HL-60 (cell line): ENCODE data around the gene GAP43.

ENCODE experiments used
- POLR2AphosphoS5 ChIP-seq: IDR thresholded peaks from 2 replicates; pipeline ENCODE4 v1.6.1; 2012; ENCODE audit warnings: low read depth
- TF ChIP-seq, protein P1 (sequence below): IDR thresholded peaks from one replicate; pipeline ENCODE4 v1.5.1; 2011; ENCODE audit warnings: low read length, control low read depth, inconsistent platforms; ENCODE audit not compliant: insufficient read depth

DNA sequence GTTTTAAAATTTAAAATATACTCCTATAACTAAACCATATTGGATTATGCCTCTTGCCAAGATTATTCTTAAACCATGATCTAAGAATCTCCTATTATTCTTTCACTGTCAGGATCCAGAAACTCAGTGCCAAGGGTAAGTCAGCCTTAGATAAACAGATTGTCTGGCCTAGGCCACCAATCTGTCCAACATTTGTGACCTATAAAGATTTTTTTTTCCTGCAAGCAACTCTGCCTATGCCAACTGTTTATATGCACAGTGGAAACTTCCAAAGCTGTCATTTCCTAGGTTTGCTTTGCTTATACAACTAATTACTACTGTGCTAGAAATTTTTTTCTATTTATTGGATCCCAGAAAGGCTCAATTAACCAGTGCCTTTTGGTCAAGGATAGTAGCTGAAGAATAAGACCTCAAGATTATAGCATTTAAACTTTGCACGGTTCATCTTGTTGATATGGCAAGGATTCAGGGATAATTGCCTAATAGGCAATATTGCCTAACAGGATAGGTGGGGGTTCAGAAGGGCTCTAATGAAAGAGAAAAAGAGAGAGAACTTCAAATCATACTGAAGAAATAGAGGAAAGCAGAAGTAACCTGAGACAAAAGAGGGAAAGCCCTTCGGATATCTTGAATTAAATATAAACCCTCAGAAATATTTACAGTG lies 22.8 kb downstream of the GAP43 start:
- TF ChIP-seq POLR2AphosphoS5: no peak
- TF ChIP-seq, protein P1, sequence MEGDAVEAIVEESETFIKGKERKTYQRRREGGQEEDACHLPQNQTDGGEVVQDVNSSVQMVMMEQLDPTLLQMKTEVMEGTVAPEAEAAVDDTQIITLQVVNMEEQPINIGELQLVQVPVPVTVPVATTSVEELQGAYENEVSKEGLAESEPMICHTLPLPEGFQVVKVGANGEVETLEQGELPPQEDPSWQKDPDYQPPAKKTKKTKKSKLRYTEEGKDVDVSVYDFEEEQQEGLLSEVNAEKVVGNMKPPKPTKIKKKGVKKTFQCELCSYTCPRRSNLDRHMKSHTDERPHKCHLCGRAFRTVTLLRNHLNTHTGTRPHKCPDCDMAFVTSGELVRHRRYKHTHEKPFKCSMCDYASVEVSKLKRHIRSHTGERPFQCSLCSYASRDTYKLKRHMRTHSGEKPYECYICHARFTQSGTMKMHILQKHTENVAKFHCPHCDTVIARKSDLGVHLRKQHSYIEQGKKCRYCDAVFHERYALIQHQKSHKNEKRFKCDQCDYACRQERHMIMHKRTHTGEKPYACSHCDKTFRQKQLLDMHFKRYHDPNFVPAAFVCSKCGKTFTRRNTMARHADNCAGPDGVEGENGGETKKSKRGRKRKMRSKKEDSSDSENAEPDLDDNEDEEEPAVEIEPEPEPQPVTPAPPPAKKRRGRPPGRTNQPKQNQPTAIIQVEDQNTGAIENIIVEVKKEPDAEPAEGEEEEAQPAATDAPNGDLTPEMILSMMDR: no peak
